Trophoblast cell (in vitro differentiated cells and primary cell): Measurements from ENCODE around the gene MTERF4.

ENCODE experiments used
- DNase-seq, 2 donors: peaks; one replicate each; pipeline ENCODE4 v3.0.0-alpha.2; 2016
- H2AFZ ChIP-seq: 2 replicates; pipeline ENCODE4 v1.6.1; 2013; ENCODE audit warnings: low read length, moderate library complexity, mild to moderate bottlenecking; ENCODE audit not compliant: insufficient read depth, poor library complexity
- H2AK5ac ChIP-seq: 2 replicates; pipeline ENCODE4 v1.6.1; 2013; ENCODE audit warnings: mild to moderate bottlenecking, low read length
- H2BK120ac ChIP-seq: 2 replicates; pipeline ENCODE4 v1.6.1; 2013; ENCODE audit warnings: low read length, mild to moderate bottlenecking, moderate library complexity; ENCODE audit not compliant: insufficient read depth, poor library complexity
- H2BK12ac ChIP-seq: 2 replicates; pipeline ENCODE4 v1.6.1; 2013; ENCODE audit warnings: mild to moderate bottlenecking, low read length, moderate library complexity
- H2BK5ac ChIP-seq: 2 replicates; pipeline ENCODE4 v1.6.1; 2013; ENCODE audit warnings: low read length, low read depth, moderate library complexity, mild to moderate bottlenecking; ENCODE audit not compliant: poor library complexity
- H3K14ac ChIP-seq: 2 replicates; pipeline ENCODE4 v1.6.1; 2013; ENCODE audit warnings: mild to moderate bottlenecking, low read length
- H3K18ac ChIP-seq: 2 replicates; pipeline ENCODE4 v1.6.1; 2013; ENCODE audit warnings: mild to moderate bottlenecking, low read length
- H3K23ac ChIP-seq: 2 replicates; pipeline ENCODE4 v1.6.1; 2013; ENCODE audit warnings: low read length
- H3K27ac ChIP-seq: 2 replicates; pipeline ENCODE4 v1.5.1; 2013; ENCODE audit warnings: low read depth, mild to moderate bottlenecking, inconsistent platforms, low read length, moderate library complexity
- H3K27me3 ChIP-seq: 2 replicates; pipeline ENCODE4 v1.6.1; 2013; ENCODE audit warnings: inconsistent platforms, mild to moderate bottlenecking, low read length, moderate library complexity; ENCODE audit not compliant: insufficient read depth
- H3K36me3 ChIP-seq, 2 experiments: 1 replicate in 1 of 2; 2 replicates in 1 of 2; pipeline ENCODE4 v1.6.1; 2013; ENCODE audit warnings: low read length in 2 of 2, mild to moderate bottlenecking in 2 of 2, moderate library complexity in 1 of 2; ENCODE audit not compliant: insufficient read depth in 2 of 2, control insufficient read depth in 1 of 2
- H3K4ac ChIP-seq: 2 replicates; pipeline ENCODE4 v1.6.1; 2013; ENCODE audit warnings: low read depth, mild to moderate bottlenecking, low read length, moderate library complexity
- H3K4me1 ChIP-seq, 2 experiments: 1 replicate in 1 of 2; 2 replicates in 1 of 2; pipeline ENCODE4 v1.6.1; 2013; ENCODE audit warnings: low read length in 2 of 2, mild to moderate bottlenecking in 2 of 2, moderate library complexity in 1 of 2; ENCODE audit not compliant: insufficient read depth in 2 of 2, control insufficient read depth in 1 of 2
- H3K4me2 ChIP-seq: 2 replicates; pipeline ENCODE4 v1.6.1; 2013; ENCODE audit warnings: inconsistent platforms, mild to moderate bottlenecking, low read length, moderate library complexity
- H3K4me3 ChIP-seq: 2 replicates; pipeline ENCODE4 v1.5.1; 2013; ENCODE audit warnings: mild to moderate bottlenecking, low read depth, low read length, inconsistent platforms
- H3K79me1 ChIP-seq: one replicate; pipeline ENCODE4 v1.6.1; 2013; ENCODE audit warnings: low read length
- H3K79me2 ChIP-seq: 2 replicates; pipeline ENCODE4 v1.6.1; 2013; ENCODE audit warnings: low read length, mild to moderate bottlenecking; ENCODE audit not compliant: control insufficient read depth, insufficient read depth, poor library complexity
- H3K9ac ChIP-seq: 2 replicates; pipeline ENCODE4 v1.6.1; 2013; ENCODE audit warnings: mild to moderate bottlenecking, low read length
- H3K9me3 ChIP-seq: 2 replicates; pipeline ENCODE4 v1.6.1; 2013; ENCODE audit warnings: low read depth, mild to moderate bottlenecking, control low read depth, inconsistent platforms, low read length; ENCODE audit not compliant: insufficient read depth
- H4K12ac ChIP-seq: 2 replicates; pipeline ENCODE4 v1.6.1; 2013; ENCODE audit warnings: low read depth, mild to moderate bottlenecking, low read length, moderate library complexity
- H4K8ac ChIP-seq: 2 replicates; pipeline ENCODE4 v1.6.1; 2013; ENCODE audit warnings: low read depth, mild to moderate bottlenecking, low read length, moderate library complexity
- H4K91ac ChIP-seq: one replicate; pipeline ENCODE4 v1.6.1; 2013; ENCODE audit warnings: low read depth, mild to moderate bottlenecking, low read length, moderate library complexity
- WGBS: extraction: QIAGEN DNeasy Blood & Tissue Kit; methylation state at CpG from one replicate; pipeline ENCODE4 v1.1.7; 2013; ENCODE audit warnings: missing lambda C conversion rate; ENCODE audit not compliant: insufficient read length, insufficient coverage; ENCODE audit errors: extremely low coverage; 5-methylcytosine and 5-hydroxymethylcytosine counted together

MTERF4 gene

DNA sequence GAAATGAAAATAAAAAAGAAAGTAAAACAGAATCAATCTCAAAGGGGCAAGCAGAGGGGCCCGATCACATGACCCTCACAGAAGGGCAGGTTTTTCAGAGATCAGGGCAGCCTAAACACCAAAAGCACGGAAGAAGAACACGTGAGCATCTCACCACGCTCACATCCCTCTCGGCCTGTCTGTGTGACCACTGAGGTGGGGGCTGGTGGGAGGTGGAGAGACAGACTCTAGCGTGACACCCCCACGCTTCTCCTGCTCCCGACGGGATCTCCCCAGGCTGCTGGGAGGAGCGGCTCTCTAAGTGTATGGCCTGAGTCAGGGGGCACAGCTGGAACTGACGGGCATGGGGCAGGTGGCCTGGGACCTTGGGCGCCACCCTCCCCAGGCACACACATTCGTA, 23.5 kb upstream of the MTERF4 start:
- Histone ChIP-seq H3K79me1 (no peaks in the 10 kb centered on the region), H3K4ac (no peak overlapping the region), H2BK12ac (no peak overlapping the region), H4K8ac (no peak overlapping the region), H4K12ac (no peak overlapping the region), H3K9ac (no peak overlapping the region), H3K14ac (no peak overlapping the region), H3K4me1 (no peaks in the 10 kb centered on the region), H3K4me3 (no peak overlapping the region), H3K4me2 (no peak overlapping the region), H3K27me3 (no peaks in the 10 kb centered on the region), H2BK120ac (no peak overlapping the region), H3K36me3 (peaks cover 25 to 30% of the 10 kb centered on the region in 2 experiments), H4K91ac (no peak overlapping the region), H3K79me2 (no peaks in the 10 kb centered on the region), H3K18ac (no peak overlapping the region), H2AK5ac (no peak overlapping the region), H2BK5ac (no peak overlapping the region), H3K27ac (no peak overlapping the region), H3K9me3 (no peaks in the 10 kb centered on the region), H3K23ac (no peak overlapping the region), H2AFZ (no peak overlapping the region)
- DNase-seq, result no peak
- no CpG with 5 or more reads among the region's 13 CpGs for WGBS

DNA sequence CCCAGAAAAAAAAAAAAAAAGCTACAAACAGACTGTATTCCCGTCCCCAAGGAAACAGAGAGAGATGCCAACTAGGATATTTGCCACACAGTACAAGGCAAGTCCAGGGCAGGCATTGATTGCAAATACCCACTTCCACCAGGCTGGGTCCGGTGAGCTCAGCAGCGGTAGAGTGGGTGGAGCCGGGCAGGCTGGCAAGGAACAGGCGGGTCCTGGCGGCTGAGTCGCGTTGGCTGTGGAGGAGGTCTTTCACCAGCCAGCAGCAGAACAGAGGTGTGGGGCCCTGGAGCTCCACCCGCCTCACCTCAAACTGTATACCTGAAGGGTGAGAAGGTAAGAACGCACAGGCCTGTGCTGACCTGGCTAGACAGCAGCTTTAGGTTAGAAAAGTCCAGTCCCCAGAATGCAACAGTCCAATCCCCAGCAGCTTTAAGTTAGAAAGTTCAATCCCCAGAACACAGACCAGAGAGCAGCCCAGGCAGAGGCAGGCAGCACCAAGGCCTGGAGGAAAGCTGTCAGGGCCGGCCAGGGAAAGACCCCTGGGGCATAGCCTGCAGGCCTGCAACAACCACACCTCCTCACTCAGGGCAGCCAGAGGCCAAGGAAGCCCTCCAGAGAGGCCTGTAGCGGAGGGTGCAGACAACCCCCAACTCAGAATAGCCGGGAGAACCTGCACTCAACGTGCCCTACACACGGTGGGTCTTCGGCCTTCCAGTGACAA, 21.9 kb upstream of the MTERF4 start:
- H2AFZ ChIP-seq, result no peak overlapping the region

DNA sequence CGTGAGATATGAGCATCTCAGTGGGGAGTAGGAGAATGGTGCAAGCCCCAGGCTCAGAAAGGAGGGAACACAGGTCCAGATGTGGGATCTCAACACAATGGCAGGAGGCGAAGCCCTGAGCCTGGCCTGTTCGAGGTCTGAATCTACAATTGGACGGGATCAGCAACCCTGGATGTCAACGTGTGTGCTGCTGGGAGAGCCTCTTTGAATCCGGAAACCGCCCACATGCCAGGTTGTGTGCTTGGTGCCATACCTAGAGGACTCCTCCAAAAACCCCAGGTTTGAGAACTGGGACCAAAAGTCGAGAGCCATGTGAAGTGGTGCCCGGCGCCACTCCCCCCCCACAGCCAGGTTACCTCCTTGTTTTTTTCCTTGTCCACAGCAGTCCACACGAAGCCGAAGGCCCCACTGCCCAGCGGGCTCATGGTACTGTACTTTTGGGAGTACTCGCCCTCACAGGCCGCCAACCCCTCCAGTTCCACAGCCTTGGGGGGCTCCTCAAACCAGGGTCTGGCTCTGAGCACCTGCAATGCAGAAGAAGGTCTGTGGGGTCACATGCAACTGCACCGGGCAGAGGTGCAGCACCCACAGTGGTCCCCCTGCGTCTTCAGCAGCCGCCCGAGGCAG, 20.4 kb upstream of the MTERF4 start:
- Histone ChIP-seq H2AFZ (no peak overlapping the region), H3K27ac (no peak overlapping the region)
- WGBS, result no CpG with 5 or more reads among the region's 19 CpGs

More for the DNA sequence above, 21.9 kb upstream of the MTERF4 start:
- no peak overlapping the region for H2BK5ac ChIP-seq
- no peaks in the 10 kb centered on the region for H3K4me1 ChIP-seq
- H3K79me2 ChIP-seq, result no peaks in the 10 kb centered on the region
- H2BK12ac ChIP-seq, result no peak overlapping the region
- H4K8ac ChIP-seq, result no peak overlapping the region
- no peak overlapping the region for H4K91ac ChIP-seq
- H3K4ac ChIP-seq, result no peak overlapping the region
- H4K12ac ChIP-seq, result no peak overlapping the region
- H3K23ac ChIP-seq, result no peak overlapping the region
- H3K79me1 ChIP-seq, result no peaks in the 10 kb centered on the region
- no peak overlapping the region for H3K4me3 ChIP-seq
- peaks cover 23 to 24% of the 10 kb centered on the region in 2 experiments for H3K36me3 ChIP-seq
- no peaks in the 10 kb centered on the region for H3K9me3 ChIP-seq
- no peak overlapping the region for H3K14ac ChIP-seq
- H3K4me2 ChIP-seq, result no peak overlapping the region
- H3K18ac ChIP-seq, result no peak overlapping the region
- H2AK5ac ChIP-seq, result no peak overlapping the region
- no peak overlapping the region for H3K9ac ChIP-seq
- WGBS, result no CpG with 5 or more reads among the region's 16 CpGs
- DNase-seq, result no peak
- no peak overlapping the region for H2BK120ac ChIP-seq
- H3K27ac ChIP-seq, result no peak overlapping the region
- no peaks in the 10 kb centered on the region for H3K27me3 ChIP-seq

DNA sequence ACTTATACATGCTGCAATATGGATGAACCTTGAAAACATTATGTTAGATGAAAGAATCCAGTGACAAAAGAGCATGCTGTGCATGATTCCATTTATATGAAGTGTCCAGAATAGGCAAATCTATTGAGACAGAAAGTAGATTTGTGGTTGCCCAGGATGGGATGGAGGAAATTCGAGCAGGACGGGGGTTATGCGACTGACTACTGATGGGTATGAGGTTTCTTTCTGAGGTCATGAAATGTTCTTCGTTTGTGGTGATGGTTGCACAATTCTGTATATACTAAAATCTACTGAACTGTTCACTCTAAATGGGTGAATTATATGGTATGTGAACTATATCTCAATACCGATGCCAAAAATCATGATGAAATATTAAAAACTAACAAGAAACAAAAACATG, 18.9 kb upstream of the MTERF4 start:
- no peak overlapping the region for H3K14ac ChIP-seq
- H2BK12ac ChIP-seq, result no peak overlapping the region
- no peak overlapping the region for H3K27ac ChIP-seq
- H3K4me3 ChIP-seq, result no peak overlapping the region
- H2BK5ac ChIP-seq, result no peak overlapping the region
- H2BK120ac ChIP-seq, result no peak overlapping the region
- no peak overlapping the region for H3K4ac ChIP-seq
- no peak overlapping the region for H4K12ac ChIP-seq
- H3K79me1 ChIP-seq, result no peaks in the 10 kb centered on the region
- no peak overlapping the region for H4K8ac ChIP-seq
- WGBS, result no CpG with 5 or more reads among the region's 5 CpGs
- H3K4me2 ChIP-seq, result no peak overlapping the region
- peaks cover 9 to 18% of the 10 kb centered on the region in 2 experiments for H3K36me3 ChIP-seq
- H3K23ac ChIP-seq, result no peak overlapping the region
- no peaks in the 10 kb centered on the region for H3K4me1 ChIP-seq
- H3K18ac ChIP-seq, result no peak overlapping the region
- H3K79me2 ChIP-seq, result no peaks in the 10 kb centered on the region
- DNase-seq, result no peak
- H2AK5ac ChIP-seq, result no peak overlapping the region
- no peak overlapping the region for H4K91ac ChIP-seq
- no peak overlapping the region for H2AFZ ChIP-seq
- H3K9ac ChIP-seq, result no peak overlapping the region
- no peaks in the 10 kb centered on the region for H3K27me3 ChIP-seq
- peaks cover 2% of the 10 kb centered on the region for H3K9me3 ChIP-seq

More for the DNA sequence above, 20.4 kb upstream of the MTERF4 start:
- Histone ChIP-seq H3K9ac (no peak overlapping the region), H3K4me1 (no peaks in the 10 kb centered on the region), H2AK5ac (no peak overlapping the region), H4K8ac (no peak overlapping the region), H3K79me2 (no peaks in the 10 kb centered on the region), H3K27me3 (no peaks in the 10 kb centered on the region), H3K23ac (no peak overlapping the region), H3K9me3 (peaks cover 2% of the 10 kb centered on the region), H4K91ac (no peak overlapping the region), H3K18ac (no peak overlapping the region), H2BK5ac (no peak overlapping the region), H3K4me3 (no peak overlapping the region), H3K36me3 (peaks cover 21 to 22% of the 10 kb centered on the region in 2 experiments), H2BK12ac (no peak overlapping the region), H3K14ac (no peak overlapping the region), H4K12ac (no peak overlapping the region), H3K79me1 (no peaks in the 10 kb centered on the region), H3K4me2 (no peak overlapping the region), H3K4ac (no peak overlapping the region), H2BK120ac (no peak overlapping the region)
- no peak for DNase-seq
